Fibroblast of skin of right biceps (primary cell): ENCODE measurements around the gene ETNPPL.
A peak's percentile ranks its signal among the peaks of the same experiment; 100 is the strongest.
"Not testable (repeated sequence)": the region's sequence is repeated elsewhere in the genome, so short reads cannot be mapped to it uniquely, and the experiment has no call there.

Experiments
- DNase-seq: peaks from one replicate; pipeline ENCODE4 v3.0.0-alpha.2; 2013

The ETNPPL gene

DNA sequence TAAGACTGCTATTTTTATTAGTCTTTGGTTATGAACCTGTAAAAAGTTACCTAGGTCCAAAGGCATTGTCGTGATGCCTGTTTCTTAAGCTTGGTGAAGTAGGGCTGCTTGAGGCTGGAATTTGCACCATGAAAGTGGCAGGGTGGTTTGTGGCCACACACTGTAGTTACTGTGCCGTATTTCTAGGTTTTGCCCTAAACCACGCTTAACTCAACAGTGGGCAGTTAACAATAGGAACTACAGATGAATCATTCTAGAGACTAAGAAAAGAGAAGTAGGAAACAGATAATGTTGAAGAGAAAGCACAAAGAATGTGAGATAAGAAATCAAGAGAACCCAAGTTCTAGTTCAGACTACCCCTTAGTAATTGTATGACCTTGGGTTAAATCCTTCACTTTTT, 11.5 kb downstream of the ETNPPL start:
- DNase-seq: no peak

DNA sequence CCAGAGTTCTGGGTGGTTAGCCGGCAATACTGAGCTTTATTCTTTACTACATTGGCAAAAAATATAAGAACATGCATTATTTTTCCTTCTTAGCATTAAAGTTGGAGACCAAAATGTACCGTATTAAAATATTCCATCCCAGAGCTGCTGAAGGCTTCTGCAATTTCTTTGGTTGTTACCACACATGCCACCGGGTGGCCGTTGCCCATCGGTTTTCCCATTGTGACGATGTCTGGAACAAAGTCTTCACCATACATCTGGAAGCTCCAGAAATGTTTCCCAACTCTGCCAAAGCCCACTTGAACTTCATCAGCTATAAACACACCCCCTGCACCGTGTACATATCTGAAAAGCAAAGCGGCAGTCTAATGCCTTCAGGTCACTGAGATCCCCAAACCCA, 13.7 kb downstream of the ETNPPL start:
- DNase-seq: no peak

DNA sequence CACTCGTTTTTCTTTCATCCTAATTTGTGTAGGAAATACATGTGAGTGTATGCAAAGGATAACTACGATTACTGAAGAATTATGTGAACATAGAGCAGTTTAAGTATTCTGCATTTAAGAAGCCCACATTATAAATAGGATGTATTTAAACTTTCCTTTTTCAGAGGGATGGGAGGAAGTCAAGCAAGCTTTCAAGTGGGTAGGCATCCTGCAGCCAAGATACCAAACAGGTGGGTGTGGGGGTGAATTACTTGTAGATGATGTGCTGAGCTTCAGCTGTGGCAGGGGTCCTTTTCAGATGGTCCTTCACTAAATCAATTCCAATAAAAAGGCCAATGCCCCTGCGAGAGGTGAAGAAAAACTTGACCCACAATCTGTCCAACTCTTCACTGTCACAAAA, 16.3 kb downstream of the ETNPPL start:
- no peak for DNase-seq

DNA sequence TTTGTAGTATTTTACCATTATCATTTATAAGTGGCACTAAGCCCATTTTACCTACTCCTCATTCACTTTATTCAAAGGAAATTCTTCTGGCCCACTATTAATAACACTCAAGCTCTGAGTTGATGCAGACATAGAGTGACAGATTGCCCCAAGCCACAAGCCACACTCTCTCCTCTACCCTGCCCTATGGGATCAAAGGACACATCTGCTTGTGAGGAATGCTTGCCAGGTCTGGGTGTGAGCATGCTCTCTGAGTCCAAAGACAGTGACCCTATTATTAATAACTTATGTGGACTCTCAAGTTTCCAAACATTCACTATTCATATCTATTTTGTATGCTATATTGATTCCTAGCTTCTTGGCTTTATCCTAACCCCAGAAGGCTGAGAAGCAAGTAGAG, 18.5 kb downstream of the ETNPPL start:
- no peak for DNase-seq

DNA sequence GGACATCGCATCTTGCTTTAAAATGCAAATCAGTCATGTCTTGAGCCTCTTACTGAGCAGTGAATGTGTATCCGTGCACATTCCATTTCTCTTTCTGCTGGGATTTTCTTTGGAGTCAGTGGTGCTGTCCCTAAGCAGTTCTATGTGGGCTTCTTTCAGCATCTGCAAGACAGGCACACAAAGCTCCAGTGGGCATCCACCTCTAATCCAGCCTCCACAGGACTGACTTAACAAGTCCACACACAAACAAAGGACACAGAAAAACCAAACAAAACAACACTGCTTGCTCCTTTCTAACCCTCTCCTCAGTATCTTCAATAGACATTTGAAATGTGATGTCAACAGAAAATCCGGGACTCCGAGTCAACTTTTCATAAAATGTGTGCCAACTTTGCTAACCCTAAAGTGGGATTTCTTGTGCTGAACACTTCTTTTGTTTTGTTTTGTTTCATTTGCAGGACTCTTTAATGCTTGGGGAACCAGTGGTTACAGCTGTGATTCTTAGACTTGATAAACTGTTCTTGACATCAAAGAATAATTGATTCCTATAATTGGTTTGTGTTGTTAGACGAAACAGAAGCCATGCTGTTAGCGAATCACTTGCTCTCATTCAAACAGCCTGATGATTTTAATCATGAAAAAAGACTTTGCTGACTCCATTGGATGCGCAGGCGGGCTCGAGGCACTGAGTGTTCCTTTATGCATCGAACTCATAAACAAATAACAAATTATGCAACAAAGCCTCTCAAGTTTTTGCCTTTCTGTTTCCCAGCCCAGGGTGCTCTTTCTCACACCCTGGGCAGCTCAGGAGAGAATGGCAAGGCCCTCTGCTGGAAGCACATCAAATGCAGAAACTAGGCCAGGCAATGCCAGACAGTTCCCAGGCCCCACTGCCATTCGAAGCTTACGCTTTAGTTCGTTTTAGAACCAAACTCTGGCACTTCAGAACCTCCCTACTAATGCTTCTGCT, 20.1 kb downstream of the ETNPPL start:
- no peak for DNase-seq

DNA sequence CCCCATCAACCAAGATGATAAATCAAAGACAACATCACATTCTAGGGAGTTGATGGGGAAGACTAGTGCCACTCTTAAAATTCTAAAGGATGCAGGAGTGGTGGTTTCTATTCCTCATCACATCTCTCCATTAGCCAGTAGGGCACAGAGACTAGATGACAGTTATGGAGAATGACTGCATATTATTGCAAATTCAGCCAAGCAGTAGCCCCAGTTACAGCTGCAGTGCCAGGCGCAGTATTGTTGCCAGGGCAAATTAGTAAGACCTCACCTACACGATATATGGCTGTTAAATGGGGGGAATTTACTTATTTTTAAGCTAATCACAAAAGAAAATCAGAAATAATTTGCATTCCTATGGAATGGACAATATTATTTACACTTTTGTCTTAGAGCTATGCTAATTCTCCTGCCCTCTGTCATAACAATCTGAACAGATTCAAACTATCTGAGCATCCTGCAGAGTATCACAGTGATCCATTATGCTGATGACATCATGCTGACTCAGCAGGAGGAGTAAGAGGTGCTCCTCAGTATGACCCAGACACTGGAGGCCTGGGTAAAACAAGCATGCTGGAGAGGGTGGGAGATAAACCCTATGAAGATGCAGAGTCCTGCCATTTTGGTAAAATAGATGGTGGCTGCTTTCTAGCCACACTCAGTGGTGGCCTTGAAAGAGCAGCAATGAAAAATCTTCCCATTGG, 24.7 kb downstream of the ETNPPL start:
- DNase-seq: peak; percentile 65

DNA sequence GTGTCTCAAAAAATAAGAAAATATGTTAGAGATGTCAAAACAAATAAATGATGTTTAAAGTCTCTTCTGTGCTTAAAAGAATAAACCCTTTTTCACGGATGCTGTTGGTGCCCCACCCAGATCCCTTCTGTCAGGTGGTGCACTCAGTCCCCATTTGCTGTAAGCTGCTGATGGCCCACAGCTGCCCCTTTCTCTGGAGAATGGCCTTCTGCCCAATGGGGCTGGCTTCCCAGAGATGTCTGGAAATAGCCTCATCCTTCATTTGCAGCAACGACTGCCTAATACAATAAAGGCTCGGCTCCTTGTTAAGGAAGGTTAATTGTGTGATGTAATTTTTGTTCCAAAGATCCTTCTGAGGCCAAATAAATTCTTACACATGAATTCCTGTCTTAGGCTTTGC, 31.8 kb downstream of the ETNPPL start:
- no peak for DNase-seq

DNA sequence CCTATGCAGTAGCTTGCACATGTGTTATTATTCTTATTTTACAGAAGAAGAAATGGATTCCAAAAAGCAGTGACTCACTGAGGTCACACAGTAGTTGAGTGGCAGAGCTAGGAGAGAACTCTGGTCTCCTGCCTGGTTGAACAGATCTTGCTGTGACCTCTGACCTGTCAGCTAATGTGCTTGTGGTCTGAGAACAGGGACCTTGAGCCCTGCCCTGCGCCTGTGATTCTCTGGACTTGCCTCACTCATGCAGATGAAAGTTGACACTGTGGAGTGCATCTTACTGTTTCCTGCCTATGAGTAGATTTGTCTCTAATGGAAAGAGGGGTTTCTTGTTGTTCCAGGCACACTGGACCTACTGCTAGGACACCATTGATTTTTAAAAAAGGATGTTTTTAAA, 32.3 kb downstream of the ETNPPL start:
- DNase-seq: no peak

DNA sequence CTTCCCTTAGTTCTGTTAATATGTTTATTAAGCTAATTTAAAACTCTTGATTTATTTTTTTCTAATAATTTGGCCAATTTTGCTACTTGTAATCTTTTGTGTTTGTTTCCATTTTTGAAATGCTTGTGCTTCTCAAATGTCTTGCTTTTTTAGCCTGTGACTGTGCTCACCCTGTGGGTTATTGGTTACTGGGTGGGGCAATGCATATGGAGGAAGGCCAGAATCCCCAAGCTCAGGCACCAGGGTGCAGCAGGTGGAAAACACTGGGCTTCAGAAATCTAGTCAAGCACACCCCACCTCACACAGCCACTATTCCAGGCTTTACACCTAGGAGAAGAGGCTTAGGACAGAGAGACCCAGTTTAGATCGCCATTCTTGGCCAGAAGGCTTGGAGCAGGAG, 33.1 kb downstream of the ETNPPL start:
- no peak for DNase-seq

DNA sequence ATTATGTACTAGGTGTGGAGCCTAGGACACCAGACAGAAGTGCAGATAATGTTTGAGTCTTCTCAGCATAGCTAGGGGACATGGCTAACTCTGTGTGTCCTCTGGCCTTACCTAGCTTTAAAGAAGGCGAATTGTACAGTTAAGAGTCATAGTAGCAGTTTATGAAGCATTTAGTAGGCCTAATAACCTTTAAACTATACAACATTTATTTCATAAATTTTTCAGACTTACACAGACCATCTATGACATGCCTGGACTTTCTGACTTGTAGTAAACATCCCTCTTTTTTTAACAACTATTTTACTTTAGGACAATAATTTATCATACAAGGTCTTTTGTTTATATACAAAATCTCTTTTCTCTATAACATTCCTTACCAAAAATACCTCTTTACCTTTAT, 37.4 kb downstream of the ETNPPL start:
- DNase-seq: peak; percentile 17

DNA sequence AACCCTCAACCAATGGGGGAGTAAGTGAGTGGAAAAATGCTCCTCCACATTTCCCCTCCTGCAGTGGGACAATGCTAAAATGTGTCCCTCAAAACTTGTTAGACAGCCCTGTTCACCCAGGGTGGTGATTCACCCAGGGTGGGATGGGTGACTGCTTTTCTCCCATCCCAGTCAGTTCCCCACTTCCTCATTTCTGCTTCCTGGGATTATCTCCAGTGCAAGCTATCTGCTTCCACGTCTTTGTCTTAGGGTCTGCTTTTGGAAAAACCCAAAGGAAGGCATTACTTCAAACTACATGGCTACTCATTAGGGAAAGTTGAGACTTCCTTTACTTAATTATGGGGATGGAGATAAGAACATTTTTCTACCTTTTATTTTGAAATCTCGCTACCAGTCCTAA, 45.5 kb downstream of the ETNPPL start:
- DNase-seq: no peak

DNA sequence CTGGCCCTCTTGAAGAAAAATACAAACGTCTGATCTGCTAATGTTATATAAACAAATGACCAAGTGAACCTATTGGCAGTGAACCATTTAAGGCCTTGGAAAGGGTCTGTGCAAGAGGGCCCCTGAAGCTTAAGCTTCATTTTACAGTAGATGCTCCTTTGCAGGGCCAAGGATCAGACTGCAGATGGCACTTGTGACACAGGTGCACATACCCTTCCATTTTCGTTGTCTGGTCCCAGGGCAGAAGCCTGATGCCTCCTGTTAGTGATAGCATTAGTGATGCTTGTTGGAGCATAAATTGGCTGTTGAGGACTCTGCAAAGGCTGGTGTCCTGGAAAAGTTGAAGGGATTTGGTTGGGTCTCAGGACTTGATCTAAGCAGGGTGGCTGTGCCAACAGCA, 46.5 kb downstream of the ETNPPL start:
- DNase-seq: no peak

DNA sequence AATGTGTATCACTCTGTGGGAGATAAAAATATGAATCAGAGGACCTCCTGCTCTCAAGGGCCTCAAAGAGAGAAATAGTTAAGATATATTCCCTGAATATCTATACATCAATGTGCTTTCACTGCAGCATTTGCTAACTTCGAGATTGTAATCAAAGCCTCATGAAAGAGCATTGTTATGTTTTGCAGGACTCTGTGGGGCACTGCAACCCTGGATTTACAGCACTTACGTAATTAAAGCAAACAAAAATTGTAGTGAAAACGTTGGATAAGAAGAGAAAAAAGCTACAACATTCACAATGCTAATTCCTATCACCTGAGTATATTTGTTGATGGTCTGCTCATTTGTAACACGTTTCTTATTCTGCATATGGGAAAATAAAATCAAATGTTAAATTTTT, 48.0 kb downstream of the ETNPPL start:
- no peak for DNase-seq

DNA sequence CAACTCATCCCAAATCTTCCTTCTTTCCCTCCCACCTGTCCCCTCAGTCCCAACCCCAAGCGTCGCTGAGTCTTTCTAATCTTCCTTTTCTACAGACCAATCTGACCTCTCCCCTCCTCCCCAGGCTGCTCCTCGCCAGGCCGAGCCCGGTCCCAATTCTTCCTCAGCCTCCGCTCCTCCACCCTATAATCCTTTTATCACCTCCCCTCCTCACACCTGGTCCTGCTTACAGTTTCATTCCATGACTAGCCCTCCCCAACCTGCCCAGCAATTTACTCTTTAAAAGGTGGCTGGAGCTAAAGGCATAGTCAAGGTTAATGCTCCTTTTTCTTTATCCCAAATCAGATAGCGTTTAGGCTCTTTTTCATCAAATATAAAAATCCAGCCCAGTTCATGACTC, 52.3 kb downstream of the ETNPPL start:
- not testable (repeated sequence) for DNase-seq

DNA sequence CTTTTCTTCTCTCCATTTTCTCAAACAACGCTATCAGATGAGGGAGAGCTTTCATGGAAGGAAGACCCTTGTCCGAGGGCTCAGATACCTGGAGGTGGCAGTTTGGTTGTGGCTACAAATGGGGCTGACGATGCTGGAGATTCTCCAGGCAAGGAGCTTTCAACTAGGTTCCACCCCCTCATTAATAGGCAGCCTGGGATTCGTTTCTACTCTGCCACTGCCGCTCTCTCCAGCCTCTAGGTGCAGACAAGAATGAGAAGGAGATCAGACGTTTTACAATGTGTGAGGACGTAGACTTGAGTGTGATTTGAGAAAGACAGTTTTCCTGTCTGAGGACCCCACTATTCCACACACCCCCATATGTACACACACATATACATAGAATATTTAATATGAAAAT, 53.1 kb downstream of the ETNPPL start:
- DNase-seq: no peak

DNA sequence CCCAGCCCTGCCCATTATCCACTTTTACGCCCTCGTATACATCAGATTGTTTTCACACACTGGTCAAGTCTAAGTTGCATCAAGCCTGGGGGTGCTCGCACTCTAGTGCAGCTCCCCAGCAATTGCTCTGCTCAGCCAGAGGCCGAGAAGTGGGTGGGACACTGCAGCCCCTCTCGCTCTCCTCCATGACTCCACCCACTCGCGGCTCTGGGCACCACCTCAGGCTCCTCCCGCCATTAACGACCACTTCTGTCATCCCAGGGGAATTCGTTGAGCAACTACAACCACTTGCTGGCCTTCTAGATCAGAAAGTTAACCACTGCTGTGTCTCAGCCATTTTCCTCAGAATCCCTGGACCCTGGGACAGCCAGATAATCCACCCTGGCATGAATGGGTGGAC, 53.6 kb downstream of the ETNPPL start:
- DNase-seq: no peak

DNA sequence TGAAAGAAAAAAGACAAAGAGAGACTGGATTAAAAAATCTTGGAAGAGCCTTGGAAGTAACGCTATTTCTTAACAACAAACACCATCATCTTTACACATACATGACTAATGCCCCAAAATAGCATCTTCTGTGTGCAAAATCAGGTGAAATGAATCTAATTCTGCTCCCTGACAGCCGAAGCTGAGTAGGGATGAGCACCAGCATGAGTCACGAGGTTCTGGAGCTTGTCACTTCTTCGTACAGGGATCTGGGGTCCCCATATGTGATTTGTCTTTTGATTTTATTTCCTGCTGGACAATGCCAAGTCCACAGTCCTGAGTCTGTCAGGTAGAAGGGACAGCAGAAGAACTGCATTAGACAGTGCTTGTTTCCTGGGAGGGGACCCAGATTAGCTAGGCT, 56.6 kb downstream of the ETNPPL start:
- no peak for DNase-seq

DNA sequence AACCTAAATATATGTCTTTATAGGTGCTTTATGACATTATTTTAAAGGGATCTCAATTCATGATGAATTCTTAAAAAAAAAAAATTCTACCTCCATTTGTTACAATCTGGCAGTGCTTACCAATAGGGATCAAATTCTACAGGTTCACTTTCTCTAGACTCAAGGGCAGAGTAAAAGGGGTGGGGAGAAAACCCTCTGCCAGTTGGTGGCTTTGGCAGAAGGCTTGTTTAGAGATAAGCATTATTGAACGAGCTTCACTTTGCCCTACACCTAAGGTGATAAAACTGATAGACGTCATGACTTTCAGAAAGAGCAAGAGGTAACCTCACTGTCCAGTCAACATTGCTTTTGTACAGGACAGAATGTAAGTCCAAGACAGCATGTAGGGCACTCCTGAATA, 58.9 kb downstream of the ETNPPL start:
- no peak for DNase-seq

DNA sequence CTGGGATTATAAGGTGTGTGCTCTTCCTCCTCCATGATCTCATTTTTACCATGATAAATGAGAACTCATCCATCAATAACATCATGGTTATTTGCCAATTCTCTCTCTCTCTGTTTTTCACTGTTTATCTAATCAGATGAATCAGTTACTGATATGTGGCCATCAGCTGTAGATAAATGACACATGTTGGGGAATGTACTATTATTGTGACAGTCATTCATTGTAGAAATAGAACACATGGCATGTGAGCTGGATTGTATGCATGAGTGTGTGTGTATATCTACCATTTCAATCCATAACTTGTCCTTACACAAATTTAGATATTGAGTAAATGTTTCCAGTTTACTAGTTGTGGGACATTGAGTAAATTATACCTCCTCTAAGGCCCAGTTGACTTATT, 59.5 kb downstream of the ETNPPL start:
- no peak for DNase-seq

DNA sequence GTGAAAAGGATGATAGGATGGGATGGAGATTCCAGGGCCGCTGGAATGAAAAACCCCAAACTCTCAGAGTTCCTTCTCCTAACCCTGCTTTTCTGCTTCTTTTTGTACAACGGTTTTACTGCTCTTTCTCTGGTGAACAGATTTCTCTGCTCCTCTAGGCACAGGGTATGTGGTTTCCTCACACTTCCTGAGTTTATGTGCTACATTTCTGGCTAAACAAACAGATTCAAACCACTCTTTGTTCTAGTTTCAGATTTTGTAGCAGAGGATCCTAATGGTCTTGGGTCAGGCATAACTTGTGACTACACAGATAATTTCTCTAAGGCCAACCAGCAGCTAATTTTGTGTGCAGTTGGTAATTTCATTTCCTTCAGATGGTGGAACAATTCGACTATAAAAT, 59.9 kb downstream of the ETNPPL start:
- DNase-seq: peak; percentile 19

DNA sequence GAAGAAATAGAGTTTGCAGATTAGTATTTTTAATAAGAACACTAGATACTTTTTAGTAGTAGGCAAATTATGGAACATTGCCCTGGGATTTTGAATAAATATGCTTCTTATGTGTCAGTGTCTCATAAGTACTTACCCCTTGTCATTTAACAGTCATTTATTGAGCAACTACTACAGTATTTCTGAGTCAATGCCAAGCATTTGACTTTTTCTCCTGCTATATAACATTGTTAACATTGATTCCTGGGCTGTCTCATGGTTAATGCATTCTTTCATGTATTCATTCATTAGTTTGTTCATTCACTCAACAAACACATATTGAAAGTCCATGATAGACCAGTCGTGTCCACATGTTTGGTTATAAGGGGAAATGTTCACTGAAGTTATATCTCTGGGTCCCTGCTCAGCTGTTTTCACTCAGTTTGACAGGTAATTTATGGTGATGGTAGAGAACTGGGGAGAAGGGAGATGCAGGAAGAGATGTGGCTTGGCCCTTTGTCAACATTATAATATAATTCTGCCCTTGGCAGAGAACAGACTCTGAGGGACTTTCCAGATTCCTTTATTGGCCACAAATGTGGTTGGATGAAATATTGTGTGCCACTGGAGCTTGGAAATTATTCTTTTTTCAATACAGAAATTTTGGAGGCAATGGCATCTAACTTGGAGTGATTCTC, 62.6 kb downstream of the ETNPPL start:
- DNase-seq: peak; percentile 76

DNA sequence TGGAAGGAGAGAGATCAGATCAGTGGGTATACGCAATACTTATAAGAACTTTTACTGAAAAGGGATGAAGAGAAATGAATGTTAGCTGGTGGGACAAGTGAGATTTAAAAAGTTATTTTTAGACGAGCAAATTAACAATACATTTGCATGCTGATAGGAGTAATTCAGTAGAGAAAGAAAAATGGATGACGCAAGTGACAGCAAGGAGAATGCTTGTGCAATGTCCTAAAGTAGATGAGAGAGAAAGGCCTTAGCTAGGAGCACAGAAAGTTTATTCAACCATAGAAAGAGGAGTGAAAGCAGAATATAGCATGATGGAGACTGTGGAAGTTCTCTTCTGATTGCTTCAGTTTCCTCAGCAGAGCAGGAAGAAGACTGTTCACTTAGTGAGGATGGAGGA, 66.7 kb downstream of the ETNPPL start:
- no peak for DNase-seq

DNA sequence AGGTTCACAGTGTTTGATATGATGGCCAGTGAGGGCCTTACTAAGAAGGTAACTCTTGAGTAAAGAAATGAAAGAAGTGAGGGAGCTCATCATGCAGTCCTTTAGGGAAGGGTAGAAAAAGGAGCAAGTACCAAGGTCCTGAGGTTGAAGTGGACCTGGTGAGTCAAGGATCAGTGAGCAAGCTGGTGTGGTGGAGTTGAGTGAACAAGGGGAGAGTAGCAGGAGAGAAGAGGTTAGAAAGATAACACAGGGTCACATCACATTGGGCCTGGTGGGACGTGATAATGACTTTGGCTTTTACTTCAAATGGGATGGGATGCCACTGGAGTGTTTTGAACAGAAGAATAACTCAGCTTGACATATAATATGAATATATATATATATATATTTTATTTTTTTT, 67.8 kb downstream of the ETNPPL start:
- no peak for DNase-seq

DNA sequence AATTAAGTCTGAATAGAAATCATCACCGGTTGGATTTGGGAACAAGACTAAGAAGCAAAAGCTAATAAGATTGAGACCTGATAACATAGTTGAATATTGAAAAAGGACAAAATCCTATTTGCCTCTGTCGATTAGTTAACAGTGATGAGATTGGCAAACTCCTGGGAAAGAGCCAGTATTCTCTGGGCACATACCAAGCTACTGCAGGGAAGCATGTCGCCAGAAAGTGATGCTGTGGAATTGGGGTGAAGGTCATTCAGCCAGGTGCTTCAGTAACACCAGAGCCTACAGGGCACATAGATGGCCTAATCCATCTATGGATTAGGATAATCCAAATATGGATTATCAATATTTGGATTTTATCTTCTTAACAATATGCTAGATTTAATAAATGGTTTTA, 68.4 kb downstream of the ETNPPL start:
- DNase-seq: no peak
